H1 (cell line): ENCODE data around the gene CRYGN. TPM values are rescaled to one million over a fixed set of nuclear protein-coding genes. Genes with fewer than 3 reads are reported as not detected.

Experiments used
- FOSL1 ChIP-seq: IDR thresholded peaks from 2 replicates; pipeline ENCODE4 v1.6.1; 2011; ENCODE audit warnings: mild to moderate bottlenecking, low read depth, low read length, moderate library complexity; ENCODE audit not compliant: insufficient read depth
- PHF8 ChIP-seq: fragments of 200-600 bp; sonication (generic); conservative IDR thresholded peaks from 2 replicates; pipeline ENCODE4 v1.7.1; 2012; ENCODE audit warnings: low read depth, mild to moderate bottlenecking, inconsistent platforms, low read length, moderate library complexity
- POLR2A ChIP-seq, 2 experiments: IDR thresholded peaks; 1 replicate in 1 of 2; 2 replicates in 1 of 2; pipeline ENCODE4 v1.6.1; 2011; ENCODE audit warnings: low read depth in 2 of 2, low read length in 2 of 2, mild to moderate bottlenecking in 2 of 2; ENCODE audit errors: control extremely low read depth in 1 of 2
- POU5F1 ChIP-seq: IDR thresholded peaks from 2 replicates; pipeline ENCODE4 v1.6.1; 2011; ENCODE audit warnings: low read depth, mild to moderate bottlenecking, low read length, moderate library complexity
- RAD21 ChIP-seq, 2 experiments: IDR thresholded peaks in 1 of 2; conservative IDR thresholded peaks in 1 of 2; 2 replicates each; pipeline ENCODE4 v1.6.1; 2011; ENCODE audit warnings: low read depth in 2 of 2, low read length in 2 of 2, improper control_type of control experiment in 1 of 2, inconsistent platforms in 1 of 2, mild to moderate bottlenecking in 1 of 2, moderate library complexity in 1 of 2
- RFX5 ChIP-seq: IDR thresholded peaks from 2 replicates; pipeline ENCODE4 v1.6.1; 2011; ENCODE audit warnings: low read depth, low read length, improper control_type of control experiment, borderline replicate concordance
- RXRA ChIP-seq: IDR thresholded peaks from 2 replicates; pipeline ENCODE4 v1.6.1; 2011; ENCODE audit warnings: low read depth, mild to moderate bottlenecking, low read length, moderate library complexity; ENCODE audit not compliant: insufficient read depth
- SP4 ChIP-seq: IDR thresholded peaks from 2 replicates; pipeline ENCODE4 v1.6.1; 2012; ENCODE audit warnings: low read length, inconsistent platforms
- ZNF274 ChIP-seq: IDR thresholded peaks from 2 replicates; pipeline ENCODE4 v1.7.0; 2012; ENCODE audit warnings: low read length, borderline replicate concordance; ENCODE audit errors: extremely low read depth
- polyA plus RNA-seq, 7 experiments: library from polyadenylated mRNA; depleted of rRNA in 3 of 7; stranded (reverse) in 5 of 7; unstranded in 2 of 7; fragments of >200 nt in 5 of 7; fragments of 200-250 nt in 2 of 7; gene quantifications; 1 replicate in 5 of 7; 2 replicates in 1 of 7; 4 replicates in 1 of 7; pipeline versions ENCODE4 v1.2.1 to v1.2.3, GENCODE V29; 2011 to 2013; ENCODE audit warnings: missing spikeins in 2 of 7, mixed read lengths in 2 of 7
- total RNA-seq: library from RNA; stranded (reverse); fragmentation: NEBNext Ultra II Directional; extraction: Animal tissue kit (Norgen Biotek cat#: 25700); gene quantifications from 2 replicates; pipeline ENCODE4 v1.2.1, GENCODE V29; 2021
- TF ChIP-seq, protein P1 (sequence below): fragments of 300-600 bp; sonication (generic); IDR thresholded peaks from 2 replicates; pipeline ENCODE4 v1.7.1; 2012; ENCODE audit warnings: low read length, moderate library complexity, mild to moderate bottlenecking, inconsistent platforms; ENCODE audit not compliant: insufficient replicate concordance
- TF ChIP-seq, protein P2 (sequence below): IDR thresholded peaks from 2 replicates; pipeline ENCODE4 v1.6.1; 2012; ENCODE audit warnings: inconsistent platforms

CRYGN gene
- total and polyA plus RNA-seq, 2 of the 8 experiments (the other 6 are each of a cell fraction or from before 2014, with no cell fraction given): 0.98 to 1.6 TPM

DNA sequence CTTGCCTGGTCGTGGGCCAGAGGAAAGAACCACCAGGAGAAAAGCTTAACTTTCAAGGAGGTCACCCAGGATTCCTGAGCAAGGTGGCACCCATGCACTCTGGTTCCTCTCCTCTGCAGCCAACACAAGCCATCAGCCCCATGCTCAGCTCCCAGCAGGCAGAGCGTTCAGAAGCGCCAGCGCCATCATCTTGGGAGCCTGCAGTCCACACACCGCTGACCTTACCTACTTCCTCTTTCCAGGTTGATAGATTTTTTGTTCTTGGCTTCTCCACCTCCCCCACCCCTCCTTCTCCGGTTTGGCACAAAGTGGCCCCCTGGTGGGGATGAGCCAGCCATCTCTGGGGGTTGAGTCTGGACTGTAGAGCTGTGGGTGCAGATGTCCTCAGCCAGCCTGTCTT lies 28.4 kb downstream of the CRYGN start (continued):
- TF ChIP-seq, protein P1, sequence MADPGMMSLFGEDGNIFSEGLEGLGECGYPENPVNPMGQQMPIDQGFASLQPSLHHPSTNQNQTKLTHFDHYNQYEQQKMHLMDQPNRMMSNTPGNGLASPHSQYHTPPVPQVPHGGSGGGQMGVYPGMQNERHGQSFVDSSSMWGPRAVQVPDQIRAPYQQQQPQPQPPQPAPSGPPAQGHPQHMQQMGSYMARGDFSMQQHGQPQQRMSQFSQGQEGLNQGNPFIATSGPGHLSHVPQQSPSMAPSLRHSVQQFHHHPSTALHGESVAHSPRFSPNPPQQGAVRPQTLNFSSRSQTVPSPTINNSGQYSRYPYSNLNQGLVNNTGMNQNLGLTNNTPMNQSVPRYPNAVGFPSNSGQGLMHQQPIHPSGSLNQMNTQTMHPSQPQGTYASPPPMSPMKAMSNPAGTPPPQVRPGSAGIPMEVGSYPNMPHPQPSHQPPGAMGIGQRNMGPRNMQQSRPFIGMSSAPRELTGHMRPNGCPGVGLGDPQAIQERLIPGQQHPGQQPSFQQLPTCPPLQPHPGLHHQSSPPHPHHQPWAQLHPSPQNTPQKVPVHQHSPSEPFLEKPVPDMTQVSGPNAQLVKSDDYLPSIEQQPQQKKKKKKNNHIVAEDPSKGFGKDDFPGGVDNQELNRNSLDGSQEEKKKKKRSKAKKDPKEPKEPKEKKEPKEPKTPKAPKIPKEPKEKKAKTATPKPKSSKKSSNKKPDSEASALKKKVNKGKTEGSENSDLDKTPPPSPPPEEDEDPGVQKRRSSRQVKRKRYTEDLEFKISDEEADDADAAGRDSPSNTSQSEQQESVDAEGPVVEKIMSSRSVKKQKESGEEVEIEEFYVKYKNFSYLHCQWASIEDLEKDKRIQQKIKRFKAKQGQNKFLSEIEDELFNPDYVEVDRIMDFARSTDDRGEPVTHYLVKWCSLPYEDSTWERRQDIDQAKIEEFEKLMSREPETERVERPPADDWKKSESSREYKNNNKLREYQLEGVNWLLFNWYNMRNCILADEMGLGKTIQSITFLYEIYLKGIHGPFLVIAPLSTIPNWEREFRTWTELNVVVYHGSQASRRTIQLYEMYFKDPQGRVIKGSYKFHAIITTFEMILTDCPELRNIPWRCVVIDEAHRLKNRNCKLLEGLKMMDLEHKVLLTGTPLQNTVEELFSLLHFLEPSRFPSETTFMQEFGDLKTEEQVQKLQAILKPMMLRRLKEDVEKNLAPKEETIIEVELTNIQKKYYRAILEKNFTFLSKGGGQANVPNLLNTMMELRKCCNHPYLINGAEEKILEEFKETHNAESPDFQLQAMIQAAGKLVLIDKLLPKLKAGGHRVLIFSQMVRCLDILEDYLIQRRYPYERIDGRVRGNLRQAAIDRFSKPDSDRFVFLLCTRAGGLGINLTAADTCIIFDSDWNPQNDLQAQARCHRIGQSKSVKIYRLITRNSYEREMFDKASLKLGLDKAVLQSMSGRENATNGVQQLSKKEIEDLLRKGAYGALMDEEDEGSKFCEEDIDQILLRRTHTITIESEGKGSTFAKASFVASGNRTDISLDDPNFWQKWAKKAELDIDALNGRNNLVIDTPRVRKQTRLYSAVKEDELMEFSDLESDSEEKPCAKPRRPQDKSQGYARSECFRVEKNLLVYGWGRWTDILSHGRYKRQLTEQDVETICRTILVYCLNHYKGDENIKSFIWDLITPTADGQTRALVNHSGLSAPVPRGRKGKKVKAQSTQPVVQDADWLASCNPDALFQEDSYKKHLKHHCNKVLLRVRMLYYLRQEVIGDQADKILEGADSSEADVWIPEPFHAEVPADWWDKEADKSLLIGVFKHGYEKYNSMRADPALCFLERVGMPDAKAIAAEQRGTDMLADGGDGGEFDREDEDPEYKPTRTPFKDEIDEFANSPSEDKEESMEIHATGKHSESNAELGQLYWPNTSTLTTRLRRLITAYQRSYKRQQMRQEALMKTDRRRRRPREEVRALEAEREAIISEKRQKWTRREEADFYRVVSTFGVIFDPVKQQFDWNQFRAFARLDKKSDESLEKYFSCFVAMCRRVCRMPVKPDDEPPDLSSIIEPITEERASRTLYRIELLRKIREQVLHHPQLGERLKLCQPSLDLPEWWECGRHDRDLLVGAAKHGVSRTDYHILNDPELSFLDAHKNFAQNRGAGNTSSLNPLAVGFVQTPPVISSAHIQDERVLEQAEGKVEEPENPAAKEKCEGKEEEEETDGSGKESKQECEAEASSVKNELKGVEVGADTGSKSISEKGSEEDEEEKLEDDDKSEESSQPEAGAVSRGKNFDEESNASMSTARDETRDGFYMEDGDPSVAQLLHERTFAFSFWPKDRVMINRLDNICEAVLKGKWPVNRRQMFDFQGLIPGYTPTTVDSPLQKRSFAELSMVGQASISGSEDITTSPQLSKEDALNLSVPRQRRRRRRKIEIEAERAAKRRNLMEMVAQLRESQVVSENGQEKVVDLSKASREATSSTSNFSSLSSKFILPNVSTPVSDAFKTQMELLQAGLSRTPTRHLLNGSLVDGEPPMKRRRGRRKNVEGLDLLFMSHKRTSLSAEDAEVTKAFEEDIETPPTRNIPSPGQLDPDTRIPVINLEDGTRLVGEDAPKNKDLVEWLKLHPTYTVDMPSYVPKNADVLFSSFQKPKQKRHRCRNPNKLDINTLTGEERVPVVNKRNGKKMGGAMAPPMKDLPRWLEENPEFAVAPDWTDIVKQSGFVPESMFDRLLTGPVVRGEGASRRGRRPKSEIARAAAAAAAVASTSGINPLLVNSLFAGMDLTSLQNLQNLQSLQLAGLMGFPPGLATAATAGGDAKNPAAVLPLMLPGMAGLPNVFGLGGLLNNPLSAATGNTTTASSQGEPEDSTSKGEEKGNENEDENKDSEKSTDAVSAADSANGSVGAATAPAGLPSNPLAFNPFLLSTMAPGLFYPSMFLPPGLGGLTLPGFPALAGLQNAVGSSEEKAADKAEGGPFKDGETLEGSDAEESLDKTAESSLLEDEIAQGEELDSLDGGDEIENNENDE: no peak
- TF ChIP-seq SP4: no peak
- TF ChIP-seq FOSL1: no peak
- TF ChIP-seq POU5F1: no peak
- TF ChIP-seq, protein P2, sequence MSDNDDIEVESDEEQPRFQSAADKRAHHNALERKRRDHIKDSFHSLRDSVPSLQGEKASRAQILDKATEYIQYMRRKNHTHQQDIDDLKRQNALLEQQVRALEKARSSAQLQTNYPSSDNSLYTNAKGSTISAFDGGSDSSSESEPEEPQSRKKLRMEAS: no peak
- TF ChIP-seq RFX5: no peak
- no peak for TF ChIP-seq ZNF274
- no peak for TF ChIP-seq POLR2A (IDR thresholded peaks at IDR 0.05; ENCODE audit: control extremely low read depth in 1 of 2, low read depth in 2 of 2, low read length in 2 of 2)
- no peak for TF ChIP-seq PHF8
- TF ChIP-seq RXRA: no peak
- no peak for TF ChIP-seq RAD21 (IDR thresholded peaks at IDR 0.05 in 1 of 2, conservative IDR thresholded peaks at IDR 0.05 in 1 of 2; ENCODE audit: low read depth in 2 of 2, low read length in 2 of 2)
